GM13977 (cell line): ENCODE data around the gene TAS2R40.

Experiments
- DNase-seq: peaks from one replicate; pipeline ENCODE4 v3.0.0; 2012; ENCODE audit warnings: low spot score
- CTCF ChIP-seq: IDR thresholded peaks from 2 replicates; pipeline ENCODE4 v1.5.1; 2012; ENCODE audit warnings: mild to moderate bottlenecking, control low read depth; ENCODE audit not compliant: insufficient read depth; ENCODE audit errors: extremely low read depth, missing control alignments
- in situ Hi-C: fragments of 300-500 bp; cut with MboI; formaldehyde crosslinking; loops from one replicate; pipeline ENCODE4 v1.12.0; 2022; ENCODE audit warnings: low sequenced_read_pairs, low pct_unique_long_range_greater_than_20kb, mixed read lengths, inconsistent platforms; ENCODE audit not compliant: unreplicated experiment

Gene TAS2R40

GRCh38 chr7:143185551-143185950 is 36.3 kb upstream of the TAS2R40 start:
- in situ Hi-C loops = no loop called here
- no peak for TF ChIP-seq CTCF
- no peak for DNase-seq

GRCh38 chr7:143188994-143189393 is 32.8 kb upstream of the TAS2R40 start:
- no peak for TF ChIP-seq CTCF
- no peak for DNase-seq
- in situ Hi-C loops = no loop called here

- no peak for TF ChIP-seq CTCF
- in situ Hi-C loops = no loop called here
- no peak for DNase-seq
Observed at GRCh38 chr7:143193880-143194279, 28.0 kb upstream of the TAS2R40 start.

GRCh38 chr7:143199040-143199439 is 22.8 kb upstream of the TAS2R40 start:
- no peak for DNase-seq
- in situ Hi-C loops = no loop called here
- no peak for TF ChIP-seq CTCF

GRCh38 chr7:143202161-143202560 is 19.7 kb upstream of the TAS2R40 start:
- in situ Hi-C loops = loop anchor here (25.0 kb wide), 2 partner anchors 340 to 590 kb away; partner anchors contain the start of gene EPHB6
- no peak for TF ChIP-seq CTCF
- DNase-seq = no peak

GRCh38 chr7:143203386-143203785 is 18.5 kb upstream of the TAS2R40 start:
- TF ChIP-seq CTCF = no peak
- in situ Hi-C loops = loop anchor here (25.0 kb wide), 2 partner anchors 341 to 591 kb away; partner anchors contain the start of gene EPHB6
- DNase-seq = no peak
